ENCODE measurements around the gene TMEM106C.

The TMEM106C gene, protein sequence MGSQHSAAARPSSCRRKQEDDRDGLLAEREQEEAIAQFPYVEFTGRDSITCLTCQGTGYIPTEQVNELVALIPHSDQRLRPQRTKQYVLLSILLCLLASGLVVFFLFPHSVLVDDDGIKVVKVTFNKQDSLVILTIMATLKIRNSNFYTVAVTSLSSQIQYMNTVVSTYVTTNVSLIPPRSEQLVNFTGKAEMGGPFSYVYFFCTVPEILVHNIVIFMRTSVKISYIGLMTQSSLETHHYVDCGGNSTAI

DNA sequence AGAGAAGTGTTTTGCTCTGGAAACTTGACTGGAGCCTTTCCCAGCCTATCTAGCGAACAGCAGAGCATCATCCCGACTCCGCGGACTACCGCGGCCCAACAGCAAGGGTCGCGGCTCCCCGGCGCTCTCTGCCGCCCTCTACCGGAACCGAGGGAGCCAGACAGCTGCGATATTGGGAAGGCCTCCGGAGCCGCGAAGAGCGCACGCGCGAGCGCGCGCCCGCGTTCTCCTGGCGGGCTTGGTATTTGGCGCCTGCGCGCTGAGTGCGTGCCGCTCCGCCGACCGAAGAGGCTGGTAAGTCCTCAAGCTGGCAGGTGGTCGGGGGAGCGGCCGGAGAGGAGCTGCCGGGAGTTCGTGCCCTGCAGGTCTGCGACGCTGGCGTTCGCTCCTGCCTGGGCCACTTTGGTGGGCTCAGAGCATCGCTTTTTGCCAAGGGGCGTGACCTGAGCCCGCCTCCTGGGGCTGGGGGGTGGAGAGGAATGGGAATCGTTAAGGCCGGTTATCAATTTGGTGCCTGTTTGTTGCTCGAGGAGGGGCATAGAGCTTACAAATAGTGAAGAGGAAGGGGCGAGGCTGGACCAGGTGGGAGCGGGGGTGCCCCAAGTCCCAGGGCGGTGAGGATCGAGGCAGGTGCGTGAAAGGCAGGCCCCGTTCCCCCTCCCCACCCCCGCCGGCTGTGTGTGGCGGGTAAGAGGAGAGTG is at the start of gene TMEM106C:
TMEM106C (plus strand) TSS at position 257 of the 701 bp plus-strand sequence. CDS start 641 bp downstream, outside the sequence.
- intact Hi-C loops (cut with DNase I): no loop called here

DNA sequence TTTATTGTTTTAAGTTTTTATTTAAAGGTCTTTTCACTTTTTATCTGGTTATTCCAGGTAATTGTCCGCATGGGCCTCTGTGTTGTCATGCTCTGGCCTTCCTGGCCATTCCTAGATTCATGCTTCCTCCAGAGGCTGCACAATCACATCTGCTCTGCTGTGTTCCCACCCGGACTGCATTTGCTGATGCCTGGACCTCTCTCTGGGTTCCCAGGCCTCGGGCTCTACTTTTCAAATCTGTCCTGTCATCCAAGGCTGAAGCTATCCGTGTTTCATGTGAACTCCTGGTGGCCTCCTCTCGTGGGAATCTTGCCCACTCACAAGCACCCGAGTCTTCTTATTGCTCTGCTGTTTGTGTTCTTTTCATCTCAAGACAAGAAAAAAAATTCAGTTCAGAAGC is 42.5 kb upstream of the TMEM106C start:
- no peak for DNase-seq
- intact Hi-C loops (cut with DNase I): no loop called here

More for the DNA sequence above, at the start of gene TMEM106C:
- peak; percentile 73 to 96 (median 91) for DNase-seq

DNA sequence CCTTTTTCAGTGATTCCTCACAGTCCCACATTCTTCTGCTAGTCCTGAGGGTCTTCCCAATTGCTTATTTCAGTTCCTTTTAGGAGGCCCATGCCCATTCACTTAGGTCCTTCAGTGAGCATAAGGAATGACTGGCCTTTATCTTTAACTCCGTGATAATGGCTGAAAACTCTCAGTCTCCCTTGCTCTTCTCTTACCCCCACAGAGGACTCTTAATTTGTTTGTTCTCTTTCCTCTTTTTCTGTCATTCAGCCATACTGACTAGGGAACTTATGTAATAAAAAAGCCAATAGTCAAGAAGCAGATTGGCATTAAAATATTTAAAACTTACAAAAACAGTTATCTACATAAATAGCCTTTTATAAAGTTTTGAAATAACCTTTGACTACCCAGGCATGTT is 41.5 kb upstream of the TMEM106C start:
- intact Hi-C loops (cut with DNase I): no loop called here

DNA sequence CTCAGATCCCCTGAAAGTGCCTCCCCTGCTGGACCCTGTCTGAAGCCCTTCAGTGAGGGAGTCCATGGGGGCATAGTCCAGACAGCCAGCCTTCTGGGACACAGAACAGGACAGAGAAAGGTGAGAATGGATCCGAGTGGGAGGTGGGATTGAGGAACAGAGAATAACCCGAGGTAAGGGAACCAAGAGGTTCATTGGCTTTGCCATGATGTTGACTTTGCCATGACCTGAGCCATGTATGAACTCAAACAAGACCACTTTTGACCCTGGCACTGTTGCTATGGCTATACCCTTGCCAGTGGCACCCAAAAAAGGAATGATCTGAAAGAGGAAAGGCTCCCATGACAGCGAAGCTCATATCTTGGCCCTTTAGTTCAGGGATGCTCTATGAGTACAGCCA is 36.0 kb upstream of the TMEM106C start:
- intact Hi-C loops (cut with DNase I): no loop called here

More for the DNA sequence above, 41.5 kb upstream of the TMEM106C start:
- DNase-seq: no peak

DNA sequence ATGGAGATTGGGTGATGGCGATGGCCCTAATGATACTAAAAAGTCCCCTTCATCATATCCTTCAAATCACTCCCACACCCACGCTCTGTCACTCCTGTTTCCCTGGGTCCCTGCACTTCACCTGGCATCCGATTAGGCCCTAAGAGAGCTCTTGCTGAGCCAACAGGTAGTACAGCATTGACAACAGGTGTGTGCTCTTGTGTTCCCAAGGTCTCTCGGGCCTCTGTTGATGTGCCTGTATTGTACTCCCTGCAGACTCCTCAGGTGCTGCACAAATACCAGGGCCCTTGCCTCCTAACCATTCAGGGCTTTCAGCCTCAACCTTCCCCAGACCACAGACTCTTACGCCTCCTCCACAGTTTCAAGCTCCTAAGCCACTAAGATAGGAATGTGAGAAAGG is 32.8 kb upstream of the TMEM106C start:
- DNase-seq: no peak
- intact Hi-C loops (cut with DNase I): no loop called here

More for the DNA sequence above, 36.0 kb upstream of the TMEM106C start:
- DNase-seq: peak in 1 of 42 donors; percentile 23

DNA sequence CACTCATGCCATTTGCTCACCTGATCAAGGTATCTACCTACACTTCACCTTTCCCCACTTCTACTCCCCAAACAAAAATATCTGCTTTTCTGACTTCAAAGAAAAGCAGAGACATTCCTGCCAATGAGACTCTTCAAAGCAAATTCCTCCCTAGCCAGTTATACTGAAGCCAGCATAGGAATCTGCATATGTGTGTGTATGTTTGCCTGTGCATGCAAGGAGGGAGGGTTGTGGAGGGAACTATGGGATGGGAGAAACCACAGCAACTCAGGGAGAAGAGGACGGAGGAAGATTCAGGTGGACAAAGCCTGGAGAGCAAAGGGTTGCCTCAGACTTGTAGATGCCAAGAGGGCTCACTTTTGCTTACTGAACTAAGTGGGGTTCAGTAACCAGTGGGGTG is 32.2 kb upstream of the TMEM106C start:
- intact Hi-C loops (cut with DNase I): no loop called here
- no peak for DNase-seq

DNA sequence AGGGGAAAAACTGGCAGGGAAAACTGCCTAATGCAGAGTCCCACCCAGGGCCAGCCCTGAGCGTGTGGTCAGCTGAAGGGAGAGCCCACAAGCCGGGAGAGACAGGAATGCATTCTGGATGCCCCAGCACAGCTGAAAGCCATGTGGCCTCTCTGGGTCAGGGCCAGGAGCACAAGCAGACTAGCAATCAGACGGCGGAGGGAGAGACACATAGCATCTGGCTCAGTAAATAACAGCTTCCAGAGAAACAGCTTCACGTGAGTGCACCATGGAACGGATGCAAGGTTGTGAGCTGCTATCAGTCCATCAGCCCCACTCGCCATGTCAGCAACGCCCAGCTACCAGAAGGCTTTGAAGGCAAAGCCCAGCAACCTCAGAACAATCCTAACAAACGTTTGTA is 28.2 kb upstream of the TMEM106C start:
- intact Hi-C loops (cut with DNase I): no loop called here

DNA sequence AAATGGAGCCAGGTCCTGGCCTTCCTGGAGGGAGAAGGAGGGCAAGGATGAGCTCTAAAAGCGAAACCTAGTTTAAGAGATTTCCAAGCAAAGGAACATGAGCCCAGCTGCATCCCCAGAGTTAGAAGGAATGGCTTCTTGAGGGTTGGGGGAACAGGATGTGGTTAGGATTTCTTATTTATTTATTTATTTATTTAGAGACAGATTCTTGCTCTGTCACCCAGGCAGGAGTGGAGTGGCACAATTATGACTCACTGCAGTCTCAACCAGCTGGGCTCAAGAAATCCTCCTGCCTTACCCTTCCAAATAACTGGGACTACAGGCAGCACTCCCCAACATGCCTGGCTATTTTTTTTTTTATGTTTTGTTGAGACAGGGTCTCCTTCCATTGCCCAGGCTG is 25.3 kb upstream of the TMEM106C start:
- peak in 1 of 42 donors; percentile 0 for DNase-seq
- intact Hi-C loops (cut with DNase I): no loop called here

More for the DNA sequence above, 28.2 kb upstream of the TMEM106C start:
- DNase-seq: peak in 10 of 42 donors; percentile 11 to 42 (median 27)

DNA sequence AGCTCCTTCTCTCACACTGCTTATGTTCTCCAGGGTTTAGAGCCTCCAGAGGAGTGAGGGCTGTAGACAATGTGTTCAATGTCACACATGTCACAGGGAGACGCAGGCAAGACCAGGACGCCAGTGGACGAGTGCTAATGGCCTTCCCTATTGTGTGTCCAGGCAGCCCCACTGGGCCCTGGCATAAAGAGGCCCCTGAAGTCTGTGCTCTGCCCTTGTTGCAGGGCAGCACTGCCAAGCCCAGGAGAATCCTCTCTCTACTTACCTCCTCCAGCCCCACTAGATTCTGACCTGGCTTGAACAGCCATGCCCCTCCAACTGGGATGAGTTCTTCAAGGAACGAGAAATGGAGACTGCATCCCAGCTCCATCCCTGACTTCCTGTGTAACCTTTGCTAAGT is 24.8 kb upstream of the TMEM106C start:
- intact Hi-C loops (cut with DNase I): no loop called here
- DNase-seq: peak in 1 of 42 donors; percentile 26

DNA sequence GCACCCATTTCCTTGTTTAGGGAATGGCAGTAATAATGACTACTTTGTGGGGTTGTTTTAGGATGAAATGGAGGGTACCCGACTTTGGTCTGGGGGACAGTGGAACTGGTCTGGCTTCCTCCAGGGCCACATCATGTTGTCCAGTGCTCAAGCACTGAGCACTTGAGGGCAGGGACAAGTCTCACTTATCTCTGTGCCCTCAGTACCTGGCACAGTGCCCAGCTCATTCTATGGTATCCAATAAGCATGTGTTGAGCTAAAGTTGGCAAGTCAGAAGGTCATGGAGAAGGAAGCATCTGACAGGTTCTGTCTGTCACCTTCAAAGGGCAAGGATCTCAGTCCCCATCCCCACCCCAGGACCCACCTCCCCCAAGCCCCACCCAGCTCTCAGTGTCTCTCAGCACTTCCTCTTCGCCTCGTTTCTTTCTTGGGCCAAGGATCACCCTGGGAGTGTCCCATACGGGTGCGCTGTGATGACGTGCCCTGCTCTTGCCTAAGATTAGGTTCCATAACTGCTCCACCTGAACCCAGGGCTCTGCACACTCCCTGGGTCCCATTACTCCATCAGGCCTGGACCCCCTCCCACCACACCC is 24.3 kb upstream of the TMEM106C start:
- intact Hi-C loops (cut with DNase I): no loop called here
- DNase-seq: peak in 2 of 42 donors; percentile 5 to 27

DNA sequence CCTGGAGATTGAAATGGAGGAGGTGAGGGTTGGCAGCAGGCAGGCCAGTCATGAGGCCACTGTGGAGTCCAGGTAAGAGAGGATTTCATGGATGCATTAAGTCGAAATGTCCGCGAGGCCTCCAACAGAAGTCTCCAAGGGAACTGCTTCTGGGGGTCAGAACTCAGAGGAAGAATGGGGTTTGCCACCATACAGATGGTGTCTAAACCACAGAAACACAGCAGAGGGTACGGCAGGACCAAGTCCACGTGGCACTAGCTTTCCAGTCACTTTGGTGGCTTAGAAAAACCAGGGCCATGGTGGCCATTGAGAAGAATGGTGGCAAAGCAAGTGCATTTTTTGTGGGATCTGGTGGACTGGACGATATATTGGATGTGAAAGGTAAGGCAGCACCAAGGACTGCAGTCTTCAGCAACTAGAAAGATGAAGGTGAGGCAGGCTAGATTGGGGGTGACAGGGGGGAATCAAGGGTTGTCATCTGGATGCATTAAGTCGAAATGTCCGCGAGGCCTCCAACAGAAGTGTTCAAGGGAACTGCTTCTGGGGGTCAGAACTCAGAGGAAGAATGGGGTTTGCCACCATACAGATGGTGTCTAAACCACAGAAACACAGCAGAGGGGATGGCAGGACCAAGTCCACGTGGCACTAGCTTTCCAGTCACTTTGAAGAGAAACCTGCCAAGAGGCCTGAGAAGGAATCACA is 22.5 kb upstream of the TMEM106C start:
- DNase-seq: peak in 1 of 42 donors; percentile 15
- intact Hi-C loops (cut with DNase I): no loop called here

DNA sequence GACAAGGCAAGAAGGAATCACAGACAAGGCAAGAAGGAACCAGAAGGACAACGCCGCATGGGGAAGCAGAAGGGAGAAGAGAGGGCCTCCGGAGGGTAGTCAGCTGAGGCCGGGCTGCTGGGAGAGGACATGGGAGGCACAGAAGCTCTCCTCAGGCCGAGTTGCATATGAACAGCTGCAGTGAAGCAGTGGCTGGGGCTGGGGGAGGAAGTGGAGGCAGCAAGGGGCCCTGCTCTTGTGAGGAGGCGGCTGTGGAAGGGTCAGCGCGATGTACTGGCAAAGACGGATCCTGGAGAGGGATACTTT is 22.0 kb upstream of the TMEM106C start:
- DNase-seq: no peak
- intact Hi-C loops (cut with DNase I): no loop called here

DNA sequence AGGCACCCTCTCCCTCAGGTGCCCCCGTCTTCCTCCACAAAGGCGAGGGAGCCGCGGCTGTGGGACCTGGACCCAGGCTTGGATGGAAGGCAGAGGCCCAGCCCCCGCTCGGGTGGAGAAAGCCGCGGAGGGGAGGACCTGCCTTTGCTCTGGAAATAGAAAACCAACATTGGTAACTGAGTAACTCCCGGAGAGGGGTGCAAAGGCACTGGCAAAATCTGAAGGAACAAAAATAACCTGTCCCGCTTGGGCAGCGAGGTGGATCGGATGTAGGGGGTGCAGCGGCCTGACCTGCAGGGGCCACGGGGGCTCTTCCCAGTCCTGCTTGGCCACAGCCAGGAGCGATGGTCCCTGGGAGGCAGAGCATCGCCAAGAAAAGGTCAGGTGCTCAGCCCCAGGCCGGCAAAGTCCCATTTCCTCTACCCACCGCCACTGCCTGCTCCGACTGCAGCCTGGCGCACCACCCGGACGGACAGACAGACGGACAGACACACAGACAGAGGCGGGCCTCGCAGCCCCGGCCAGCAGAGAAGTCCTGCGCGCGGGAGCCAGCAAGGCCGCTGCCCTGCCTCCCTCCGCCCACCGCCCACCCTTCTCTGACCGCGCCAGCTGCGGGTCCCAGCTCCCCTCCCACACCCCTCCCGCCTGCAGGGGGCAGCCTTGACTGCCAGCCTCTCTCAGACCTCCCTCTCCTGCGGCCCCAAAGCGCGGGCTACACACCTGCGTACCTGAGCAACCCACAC is 21.4 kb upstream of the TMEM106C start:
- DNase-seq: no peak
- intact Hi-C loops (cut with DNase I): no loop called here

DNA sequence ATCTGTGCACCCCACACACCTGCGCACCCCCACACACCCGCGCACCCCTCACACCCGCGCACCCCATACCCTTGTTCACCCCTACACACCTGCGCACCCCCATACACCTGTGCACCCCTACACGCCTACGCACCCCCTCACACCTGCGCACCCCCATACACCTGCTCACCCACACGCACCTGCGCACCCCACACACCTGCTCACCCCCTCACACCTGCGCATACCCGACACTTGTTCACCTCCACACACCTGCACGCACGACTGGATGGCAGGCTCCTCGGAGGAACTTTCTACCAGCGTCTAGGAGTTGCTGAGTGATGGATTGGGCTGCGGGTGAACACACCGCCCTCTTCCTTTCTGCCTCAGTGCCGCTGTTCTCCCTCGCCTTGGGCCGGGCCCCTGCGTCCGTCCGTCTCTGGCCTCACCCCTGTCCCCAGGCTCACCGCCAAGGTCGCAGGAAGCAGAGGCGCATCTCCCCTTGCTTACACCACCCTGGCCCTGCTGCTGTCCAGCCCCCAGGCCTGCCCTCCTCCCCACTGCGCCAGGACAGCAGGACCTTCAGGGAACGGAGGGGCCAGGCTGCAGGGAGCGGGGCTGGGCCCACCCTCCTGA is 20.7 kb upstream of the TMEM106C start:
- intact Hi-C loops (cut with DNase I): no loop called here
- no peak for DNase-seq

DNA sequence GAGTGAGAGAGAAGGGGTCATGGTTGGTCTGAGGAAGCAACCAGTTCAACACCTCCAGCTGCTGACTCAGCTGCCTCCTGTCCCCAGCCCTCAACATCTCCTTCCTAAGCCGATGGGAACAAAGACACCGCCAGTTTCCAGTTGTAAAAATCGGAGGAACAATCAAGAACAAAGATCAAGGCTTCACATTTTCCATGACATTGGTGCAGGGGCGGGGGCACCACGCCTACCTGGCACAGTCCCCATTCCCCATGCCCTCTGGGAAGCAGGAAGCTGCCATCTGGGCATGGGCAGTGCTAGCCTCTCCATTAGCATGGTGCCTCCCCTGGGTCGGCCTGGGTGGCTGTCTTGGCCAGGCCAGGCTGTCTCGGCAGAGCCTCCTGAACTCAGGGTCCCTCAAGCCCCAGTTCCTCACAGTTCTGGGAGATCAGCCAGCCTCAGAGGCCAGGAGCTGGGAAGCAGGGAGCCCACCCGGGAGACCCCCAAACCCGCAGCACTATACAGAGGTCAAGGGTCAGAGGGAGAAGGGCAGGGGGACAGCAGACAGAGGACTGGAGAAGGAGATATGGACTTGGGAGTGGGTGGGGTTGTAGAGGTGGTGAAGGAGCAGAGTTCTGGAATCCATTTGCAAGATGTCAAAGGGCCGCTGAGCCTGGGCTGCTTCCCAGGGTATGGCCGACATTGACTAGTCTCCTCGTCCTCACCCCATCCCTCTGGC is 19.6 kb upstream of the TMEM106C start:
- no peak for DNase-seq

DNA sequence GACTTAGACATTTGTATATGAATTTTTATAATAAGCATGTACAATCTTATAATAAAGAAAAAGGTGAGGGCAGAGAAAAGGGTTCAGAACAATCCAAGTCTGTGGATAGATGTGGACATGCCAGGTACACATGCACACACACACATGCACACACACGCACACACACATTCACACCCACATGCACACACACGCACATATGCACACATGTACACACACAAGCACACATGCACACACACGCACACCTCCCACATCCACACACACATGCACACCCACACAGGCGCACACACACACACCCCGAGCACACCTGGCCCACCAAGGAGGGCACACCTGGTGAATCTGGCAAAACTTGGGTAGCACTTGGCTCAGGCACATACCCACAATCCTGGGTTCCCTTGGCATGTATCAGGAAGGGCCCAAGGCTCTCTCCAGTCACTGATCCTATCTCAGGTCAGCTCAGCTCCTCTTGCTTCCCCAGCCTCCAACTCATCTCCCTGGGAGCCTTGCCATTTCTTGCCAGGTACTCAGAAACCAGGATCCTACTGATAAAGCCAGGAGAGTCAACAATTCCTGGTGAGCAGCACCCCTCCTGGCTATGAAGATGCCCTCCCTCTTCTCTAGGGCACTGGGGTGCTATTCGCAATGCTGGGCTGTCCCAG is 18.6 kb upstream of the TMEM106C start:
- intact Hi-C loops (cut with DNase I): no loop called here
- no peak for DNase-seq

More for the DNA sequence above, 19.6 kb upstream of the TMEM106C start:
- intact Hi-C loops (cut with DNase I): no loop called here

DNA sequence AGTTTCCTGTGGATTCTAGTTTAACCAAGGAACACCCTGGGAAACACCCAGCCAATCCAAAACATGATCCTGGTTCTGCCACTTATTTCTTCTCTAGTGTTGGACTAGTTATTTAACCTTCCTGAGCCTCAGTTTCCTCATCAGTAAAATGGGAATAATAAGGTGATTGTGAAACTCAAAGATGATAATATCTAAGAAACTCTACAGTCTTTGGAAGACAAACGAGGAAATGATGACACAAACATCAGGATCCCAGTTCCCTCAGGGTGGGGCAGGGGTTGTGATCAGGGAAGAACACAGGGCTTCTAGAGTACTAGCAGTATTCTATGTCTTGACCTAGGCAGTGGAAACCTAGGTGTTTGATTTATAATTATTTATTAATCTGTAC is 18.1 kb upstream of the TMEM106C start:
- intact Hi-C loops (cut with DNase I): no loop called here

More for the DNA sequence above, 18.1 kb upstream of the TMEM106C start:
- no peak for DNase-seq

All from head of caudate nucleus (tissue), 42 donors.